NT2/D1 (cell line): ENCODE results near the gene HEG1.

Experiments used
- DNase-seq: peaks from one replicate; pipeline ENCODE4 v3.0.0-alpha.2; 2011; ENCODE audit warnings: low read depth, low spot score
- H3K27me3 ChIP-seq: 2 replicates; pipeline ENCODE4 v1.6.0; 2011; ENCODE audit warnings: mild to moderate bottlenecking; ENCODE audit not compliant: insufficient read length, insufficient read depth
- H3K36me3 ChIP-seq: 2 replicates; pipeline ENCODE4 v1.6.1; 2011; ENCODE audit warnings: mild to moderate bottlenecking, low read length, mixed read lengths; ENCODE audit not compliant: insufficient read depth, insufficient read length
- H3K4me1 ChIP-seq: 2 replicates; pipeline ENCODE4 v1.5.1; 2011; ENCODE audit not compliant: insufficient read depth, insufficient read length
- H3K4me3 ChIP-seq: 2 replicates; pipeline ENCODE4 v1.5.1; 2011; ENCODE audit warnings: low read depth; ENCODE audit not compliant: insufficient read length
- H3K9ac ChIP-seq: 2 replicates; pipeline ENCODE4 v1.6.0; 2011; ENCODE audit warnings: low read depth; ENCODE audit not compliant: insufficient read length
- H3K9me3 ChIP-seq: 2 replicates; pipeline ENCODE4 v1.5.1; 2011; ENCODE audit warnings: mild to moderate bottlenecking, low read length; ENCODE audit not compliant: insufficient read depth
- SUZ12 ChIP-seq: IDR thresholded peaks from 2 replicates; pipeline ENCODE4 v1.6.1; 2011; ENCODE audit not compliant: insufficient read length, insufficient read depth; ENCODE audit errors: extremely low read depth
- YY1 ChIP-seq: IDR thresholded peaks from 2 replicates; pipeline ENCODE4 v1.6.1; 2011; ENCODE audit not compliant: insufficient read length, insufficient read depth
- ZNF274 ChIP-seq: IDR thresholded peaks from 2 replicates; pipeline ENCODE4 v1.6.1; 2011; ENCODE audit warnings: mild to moderate bottlenecking, low read depth, low read length

HEG1 gene

GRCh38 chr3:125053304-125053699 lies 2.5 kb downstream of the HEG1 start:
- no peaks in the 10 kb centered on the region for H3K9me3 ChIP-seq
- no peak overlapping the region for H3K9ac ChIP-seq
- no peak for DNase-seq
- peaks cover 11% of the 10 kb centered on the region for H3K4me1 ChIP-seq
- H3K27me3 ChIP-seq: peaks cover 19% of the 10 kb centered on the region
- peaks cover 37% of the 10 kb centered on the region for H3K36me3 ChIP-seq
- H3K4me3 ChIP-seq: no peak overlapping the region
- no peak for TF ChIP-seq SUZ12
- TF ChIP-seq YY1: no peak
- no peak for TF ChIP-seq ZNF274

GRCh38 chr3:125052624-125053303 lies 3.0 kb downstream of the HEG1 start:
- TF ChIP-seq YY1 (no peak), ZNF274 (no peak), SUZ12 (no peak)
- DNase-seq: no peak
- Histone ChIP-seq H3K9me3 (no peaks in the 10 kb centered on the region), H3K4me1 (peaks cover 11% of the 10 kb centered on the region), H3K4me3 (peak overlapping the region; percentile 1), H3K27me3 (peaks cover 19% of the 10 kb centered on the region), H3K36me3 (peaks cover 42% of the 10 kb centered on the region), H3K9ac (peak overlapping the region; percentile 51)

- no peak overlapping the region for H3K4me3 ChIP-seq
- peak overlapping the region; percentile 59 for H3K9ac ChIP-seq
- peaks cover 50% of the 10 kb centered on the region for H3K36me3 ChIP-seq
- peaks cover 12% of the 10 kb centered on the region for H3K27me3 ChIP-seq
- H3K9me3 ChIP-seq: no peaks in the 10 kb centered on the region
- H3K4me1 ChIP-seq: peaks cover 8% of the 10 kb centered on the region
- no peak for DNase-seq
- TF ChIP-seq SUZ12 (no peak), ZNF274 (no peak), YY1 (no peak)
Observed at GRCh38 chr3:125051715-125052581, 3.8 kb downstream of the HEG1 start.

- Histone ChIP-seq H3K4me3 (no peak overlapping the region), H3K36me3 (peaks cover 55% of the 10 kb centered on the region), H3K27me3 (peaks cover 7% of the 10 kb centered on the region), H3K9ac (peak overlapping the region; percentile 1), H3K9me3 (no peaks in the 10 kb centered on the region), H3K4me1 (peaks cover 8% of the 10 kb centered on the region)
- DNase-seq: no peak
- no peak for TF ChIP-seq ZNF274
- no peak for TF ChIP-seq YY1
- no peak for TF ChIP-seq SUZ12
Observed at GRCh38 chr3:125051205-125051604, 4.6 kb downstream of the HEG1 start.

GRCh38 chr3:125050488-125051090 lies 5.2 kb downstream of the HEG1 start:
- Histone ChIP-seq H3K4me1 (peaks cover 8% of the 10 kb centered on the region), H3K9me3 (no peaks in the 10 kb centered on the region), H3K9ac (no peak overlapping the region), H3K27me3 (peaks cover 7% of the 10 kb centered on the region), H3K36me3 (peaks cover 55% of the 10 kb centered on the region), H3K4me3 (no peak overlapping the region)
- TF ChIP-seq ZNF274 (no peak), SUZ12 (no peak)
- no peak for DNase-seq

GRCh38 chr3:125048282-125048681 lies 7.5 kb downstream of the HEG1 start:
- Histone ChIP-seq H3K9ac (no peak overlapping the region), H3K4me3 (no peak overlapping the region), H3K4me1 (peaks cover 8% of the 10 kb centered on the region), H3K9me3 (no peaks in the 10 kb centered on the region), H3K36me3 (peaks cover 60% of the 10 kb centered on the region), H3K27me3 (no peaks in the 10 kb centered on the region)
- DNase-seq: no peak
- TF ChIP-seq SUZ12 (no peak), ZNF274 (no peak), YY1 (no peak)

GRCh38 chr3:125045965-125046364 lies 9.8 kb downstream of the HEG1 start:
- TF ChIP-seq SUZ12 (no peak), YY1 (no peak), ZNF274 (no peak)
- H3K9me3 ChIP-seq: no peaks in the 10 kb centered on the region
- peaks cover 7% of the 10 kb centered on the region for H3K4me1 ChIP-seq
- H3K9ac ChIP-seq: no peak overlapping the region
- H3K36me3 ChIP-seq: peaks cover 59% of the 10 kb centered on the region
- DNase-seq: no peak
- no peaks in the 10 kb centered on the region for H3K27me3 ChIP-seq
- H3K4me3 ChIP-seq: no peak overlapping the region
